Measurements from ENCODE around the gene HMGB4.

The HMGB4 gene

GRCh38 chr1:33902486-33903209 lies 38.8 kb downstream of the HMGB4 start:
- DNase-seq = no peak

DNA sequence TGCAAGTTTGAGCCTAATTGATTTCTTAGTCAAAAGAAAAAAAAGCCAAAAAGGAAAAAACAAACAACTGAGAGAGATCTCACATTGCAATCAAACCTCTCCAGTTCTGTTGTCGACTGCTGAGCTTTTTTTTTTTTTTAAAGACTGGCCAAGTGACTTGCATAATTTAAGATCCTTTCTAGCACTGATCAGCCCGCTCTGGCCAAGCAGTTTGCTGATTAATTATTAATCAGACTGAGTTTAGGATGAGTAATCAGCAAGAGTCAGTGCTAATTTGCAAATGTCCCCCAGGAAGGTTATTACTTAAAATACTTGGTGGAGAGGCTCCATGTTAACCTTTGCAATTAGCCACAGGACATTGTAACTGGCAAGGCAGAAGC lies 39.3 kb downstream of the HMGB4 start:
- no peak for DNase-seq

DNA sequence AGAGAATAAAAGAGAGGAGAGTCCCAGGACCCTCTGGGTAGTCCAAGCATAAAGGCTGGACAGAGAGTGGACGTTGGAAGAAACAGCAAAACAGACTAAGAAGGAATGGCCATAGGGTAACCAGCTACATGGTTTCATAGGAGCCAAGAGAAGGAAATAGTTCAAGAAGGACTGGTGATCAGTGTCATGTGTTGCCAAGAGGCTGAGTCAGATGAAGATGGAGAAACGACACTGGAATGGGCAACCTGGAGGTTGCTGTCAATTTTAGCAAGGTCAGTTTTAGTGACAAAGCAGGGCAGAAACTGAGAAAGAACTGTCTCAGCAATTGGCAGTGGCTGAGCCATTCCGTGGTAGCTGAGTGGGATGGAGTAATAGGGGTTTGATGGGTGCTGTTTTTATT lies 41.4 kb downstream of the HMGB4 start:
- no peak for DNase-seq

GRCh38 chr1:33906156-33906555 lies 42.3 kb downstream of the HMGB4 start:
- DNase-seq = no peak

- no peak for DNase-seq
Observed at GRCh38 chr1:33908324-33908956, 44.6 kb downstream of the HMGB4 start.
